Effector memory CD8-positive, alpha-beta T cell (primary cell): ENCODE results near the gene MTTP.

Source experiments
- ATAC-seq: fragments of 150-1000 bp; cut with Tn5 transposase; replicated peaks from 2 replicates; pipeline ENCODE4 v1.10.0; 2021; ENCODE audit warnings: mild to moderate bottlenecking, moderate library complexity
- DNase-seq, 3 experiments: peaks; one replicate each; pipeline ENCODE4 v3.0.0; 2021
- H3K27ac Mint-ChIP-seq, 2 donors: one replicate each; pipeline ENCODE4 v1.8.0; 2022; ENCODE audit warnings: mild to moderate bottlenecking in 2 of 2, mixed read lengths in 2 of 2, moderate library complexity in 2 of 2
- H3K27me3 Mint-ChIP-seq, 2 donors: one replicate each; pipeline ENCODE4 v1.8.0; 2022; ENCODE audit warnings: mixed read lengths in 2 of 2
- H3K36me3 Mint-ChIP-seq: one replicate; pipeline ENCODE4 v1.8.0; 2022; ENCODE audit warnings: mild to moderate bottlenecking, moderate library complexity, mixed read lengths; ENCODE audit not compliant: insufficient read depth
- H3K4me1 Mint-ChIP-seq, 2 donors: one replicate each; pipeline ENCODE4 v1.8.0; 2022; ENCODE audit warnings: low read depth in 2 of 2, mixed read lengths in 2 of 2
- H3K4me3 Mint-ChIP-seq, 2 donors: one replicate each; pipeline ENCODE4 v1.8.0; 2022; ENCODE audit warnings: mild to moderate bottlenecking in 2 of 2, mixed read lengths in 2 of 2, moderate library complexity in 2 of 2
- H3K9me3 Mint-ChIP-seq, 2 donors: one replicate each; pipeline ENCODE4 v1.8.0; 2022; ENCODE audit warnings: mixed read lengths in 2 of 2

Gene MTTP

GRCh38 chr4:99670409-99671073 lies 95.9 kb downstream of the MTTP start:
- no peaks in the 10 kb centered on the region for H3K4me1 Mint-ChIP-seq
- H3K27me3 Mint-ChIP-seq: peaks cover 22 to 40% of the 10 kb centered on the region in 2 donors
- ATAC-seq: no peak
- no peak for DNase-seq
- H3K36me3 Mint-ChIP-seq: no peaks in the 10 kb centered on the region
- no peak overlapping the region for H3K27ac Mint-ChIP-seq
- no peak overlapping the region for H3K4me3 Mint-ChIP-seq
- peaks cover 13 to 15% of the 10 kb centered on the region in 2 donors for H3K9me3 Mint-ChIP-seq
